ENCODE data around the gene TAF6L.
"Not testable (repeated sequence)": the region's sequence is repeated elsewhere in the genome, so short reads cannot be mapped to it uniquely, and the experiment has no call there.

Gene TAF6L

DNA sequence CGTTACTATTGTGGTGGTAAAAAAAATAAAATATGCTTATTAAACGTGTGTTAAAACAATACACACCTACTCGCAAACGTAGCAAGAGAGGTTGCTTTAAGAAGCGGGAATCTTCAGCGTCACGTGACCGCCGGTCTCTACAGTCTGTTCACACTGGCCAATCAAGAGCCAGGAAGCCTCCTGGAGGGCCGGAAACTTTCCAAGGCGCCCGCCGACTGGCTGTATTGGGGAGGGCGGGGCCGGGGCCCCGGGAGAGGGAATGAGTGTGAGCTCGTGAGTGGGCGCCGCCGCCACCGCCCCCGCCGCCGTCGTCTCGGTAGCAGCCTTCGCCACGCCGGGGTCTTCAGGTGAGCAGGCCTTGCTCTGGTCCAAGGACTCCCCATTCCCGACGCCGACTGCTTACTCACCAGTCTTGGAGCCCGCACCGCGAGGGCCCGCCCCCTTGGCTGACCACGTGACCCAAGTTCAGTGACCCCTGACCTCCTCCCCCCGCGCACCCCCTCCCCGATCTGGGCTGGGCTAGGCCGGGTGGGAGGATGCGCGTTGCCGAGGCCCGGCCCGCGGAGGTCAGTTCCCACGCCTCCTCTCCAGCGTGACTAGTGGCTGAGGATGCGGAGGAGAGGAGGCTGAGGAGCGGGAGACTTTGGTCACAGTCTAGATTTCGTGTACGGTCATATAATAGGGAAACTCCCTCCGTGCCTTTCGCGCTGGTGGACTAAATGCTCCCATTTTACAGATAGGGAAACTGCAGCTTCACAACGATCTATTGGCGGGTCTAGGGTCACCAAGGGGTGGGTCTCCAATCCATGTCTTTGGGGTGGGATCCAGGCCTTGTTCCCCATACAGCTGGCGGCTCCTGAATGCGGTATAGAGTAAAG lies at the start of gene TAF6L:
Gene TAF6L, plus strand, starts transcription at position 253 of the 878 bp plus-strand sequence. CDS start 4,388 bp downstream, outside the sequence.
- peak; percentile 99 for DNase-seq

DNA sequence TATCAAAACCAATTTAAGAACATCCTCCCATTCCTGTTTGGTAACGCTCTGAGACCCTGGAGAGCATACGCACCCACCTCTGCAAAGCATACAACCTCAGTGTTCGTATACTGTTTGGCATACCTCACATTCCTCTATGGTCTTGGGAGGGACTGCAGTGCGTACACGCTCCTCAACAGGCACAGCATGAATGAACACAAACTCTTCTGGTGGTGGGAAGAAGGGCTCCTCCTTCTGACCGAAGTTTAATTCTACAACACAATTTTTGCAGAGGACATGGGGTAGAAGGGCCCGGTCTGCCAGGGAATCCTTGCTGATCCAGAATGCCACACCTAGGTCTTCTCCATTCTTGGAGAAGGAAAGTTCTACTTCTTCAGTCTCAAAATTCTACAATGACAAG lies 49.2 kb upstream of the TAF6L start:
- DNase-seq: no peak

DNA sequence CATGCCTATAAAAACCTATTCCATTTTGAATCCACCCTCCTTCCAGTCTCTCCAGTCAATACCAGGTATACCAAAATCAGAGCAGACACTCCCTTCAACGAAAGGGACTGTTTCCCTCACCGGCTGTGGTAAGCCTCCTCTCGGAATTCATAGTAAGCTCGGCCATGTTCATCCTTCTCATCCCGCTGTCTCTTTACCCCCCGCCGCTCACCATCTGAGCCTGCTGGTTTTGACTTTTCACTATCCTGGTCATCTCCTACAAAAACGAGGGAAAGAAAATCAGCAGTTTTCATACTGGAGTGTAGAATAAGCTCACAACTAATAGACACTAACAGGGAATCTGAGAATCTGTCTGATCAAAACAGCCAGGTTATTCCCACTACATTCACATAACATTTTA lies 47.0 kb upstream of the TAF6L start:
- no peak for DNase-seq

GRCh38 chr11:62725646-62726045 lies 45.5 kb upstream of the TAF6L start:
- peak; percentile 54 for DNase-seq

DNA sequence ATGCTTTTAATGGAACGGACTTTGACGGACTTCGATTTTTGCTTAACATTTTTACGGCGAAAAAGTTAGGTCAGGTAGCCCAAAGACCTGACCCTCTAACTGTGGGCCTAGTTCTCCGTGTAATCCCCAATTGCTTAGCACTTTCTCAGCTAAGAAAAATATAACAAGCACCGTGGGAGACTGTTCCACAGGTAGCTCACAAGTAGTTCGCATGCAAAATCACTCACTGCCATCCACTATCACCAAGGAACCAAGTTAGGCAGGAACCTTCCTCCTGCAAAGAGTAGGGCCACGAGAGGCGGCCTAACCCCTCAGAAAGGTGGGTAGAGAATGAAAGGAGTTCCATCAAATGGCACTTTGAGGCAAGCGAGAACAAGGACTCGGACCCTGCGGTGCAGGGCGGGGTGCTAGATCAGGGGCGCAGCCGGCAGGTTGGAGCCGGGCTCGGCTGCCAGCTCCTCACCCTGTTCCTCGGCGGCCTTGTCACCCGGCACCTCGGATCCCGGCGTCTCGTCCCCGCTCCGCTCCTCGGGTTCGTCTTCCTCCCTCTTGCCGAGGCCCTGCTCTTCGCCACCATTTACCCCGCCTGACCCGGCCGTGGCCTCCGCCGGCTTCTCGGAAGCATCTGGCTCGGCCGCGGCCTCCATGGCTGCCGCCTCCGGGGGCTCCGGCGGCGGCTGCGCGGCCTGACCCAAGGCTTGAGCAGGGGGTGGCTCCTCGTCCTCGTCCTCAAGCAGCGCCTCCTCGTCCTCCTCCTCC lies 44.9 kb upstream of the TAF6L start:
- DNase-seq: peak; percentile 48

DNA sequence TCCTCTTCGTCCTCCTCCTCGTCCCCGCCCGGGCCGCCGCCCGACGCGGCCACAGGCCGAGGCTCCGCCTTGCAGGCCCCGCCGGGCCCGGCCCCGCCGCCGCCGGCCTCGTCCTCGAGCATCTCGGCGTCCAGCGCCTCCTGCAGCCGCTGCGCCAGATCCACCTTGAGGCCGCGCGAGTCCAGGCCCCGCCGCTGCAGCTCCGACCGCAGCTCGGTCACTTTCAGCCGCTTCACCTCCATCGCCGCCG lies 44.4 kb upstream of the TAF6L start:
- DNase-seq: no peak

DNA sequence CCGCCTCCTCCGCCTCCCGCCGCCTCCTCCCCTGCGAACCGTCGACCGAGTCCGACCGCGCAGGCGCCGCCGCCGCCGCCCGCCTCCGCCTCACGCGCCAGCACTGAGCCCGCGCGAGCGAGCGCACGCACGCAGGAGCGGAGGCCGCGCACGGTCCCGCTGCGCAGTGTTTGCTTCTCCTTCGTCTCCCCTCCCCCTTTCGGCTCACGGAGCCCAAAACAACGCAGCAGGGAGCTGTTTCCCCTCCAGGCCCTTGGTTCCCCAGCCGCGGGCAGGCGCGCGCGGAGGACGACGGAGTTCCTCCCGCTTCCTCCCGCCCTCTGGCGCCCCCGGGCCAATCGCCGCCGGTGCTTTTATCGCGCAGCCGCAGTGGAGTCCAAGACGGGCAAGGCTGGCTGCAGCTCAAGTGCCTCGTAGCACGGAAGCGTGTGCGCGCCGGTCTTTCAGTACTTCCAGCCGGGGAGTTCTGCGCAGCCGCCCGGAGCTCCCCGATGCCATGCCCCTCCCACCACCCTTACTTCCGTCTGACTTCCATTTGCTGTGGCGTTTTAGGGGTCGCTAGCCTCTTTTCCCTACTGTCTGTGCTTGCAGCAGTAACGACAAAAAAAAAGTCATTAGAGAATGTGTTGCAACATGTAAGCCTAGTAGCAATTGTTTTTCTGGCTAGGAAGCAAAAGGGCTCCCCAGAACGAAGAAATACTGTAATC lies 43.9 kb upstream of the TAF6L start, which contains the start of gene HNRNPUL2:
Gene HNRNPUL2, minus strand, starts transcription at position 293 of the 707 bp plus-strand sequence. CDS start 301 bp downstream, outside the sequence.
- peak; percentile 100 for DNase-seq

GRCh38 chr11:62727872-62728170 lies 43.4 kb upstream of the TAF6L start:
- peak; percentile 99 for DNase-seq

DNA sequence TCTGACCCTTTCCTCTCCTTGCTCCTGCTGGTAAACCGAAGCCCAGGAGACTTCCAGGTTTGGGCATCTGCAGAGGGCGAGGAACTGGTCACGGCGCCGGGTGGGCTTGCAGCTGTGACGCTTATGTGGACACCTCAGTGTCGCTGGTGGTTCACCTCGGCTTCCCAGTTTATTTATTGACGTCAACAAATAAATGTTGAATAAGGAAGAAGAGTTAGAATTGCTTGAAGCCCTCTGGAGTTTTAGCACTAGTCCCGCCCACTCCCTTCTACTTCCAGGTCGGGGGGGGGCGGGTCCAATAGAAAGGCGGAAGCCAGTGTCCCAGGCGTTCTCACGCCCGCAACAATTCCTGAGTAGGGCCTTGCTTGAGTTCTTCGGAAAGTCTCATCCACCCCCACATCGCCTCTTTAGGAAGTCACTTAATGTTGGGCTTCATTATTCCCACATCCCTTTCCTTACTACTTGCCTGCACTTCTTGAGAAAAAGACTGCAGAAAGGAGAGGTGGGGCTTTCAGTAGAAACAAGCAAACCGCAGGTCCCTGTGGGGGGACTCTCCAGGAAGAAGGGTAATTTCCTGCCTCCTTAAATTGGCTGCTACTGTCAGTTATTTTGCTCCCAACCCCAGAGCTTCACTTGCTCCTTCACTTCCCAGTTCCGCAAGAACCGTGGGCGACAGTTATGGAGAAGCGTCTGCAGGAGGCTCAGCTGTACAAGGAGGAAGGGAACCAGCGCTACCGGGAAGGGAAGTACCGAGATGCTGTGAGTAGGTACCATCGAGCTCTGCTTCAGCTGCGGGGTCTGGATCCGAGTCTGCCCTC lies 42.8 kb upstream of the TAF6L start, which contains the start of gene TTC9C:
Gene TTC9C, plus strand, starts transcription at position 316 of the 818 bp plus-strand sequence. Its CDS starts 363 bp downstream, at position 679.
- DNase-seq: peak; percentile 93

DNA sequence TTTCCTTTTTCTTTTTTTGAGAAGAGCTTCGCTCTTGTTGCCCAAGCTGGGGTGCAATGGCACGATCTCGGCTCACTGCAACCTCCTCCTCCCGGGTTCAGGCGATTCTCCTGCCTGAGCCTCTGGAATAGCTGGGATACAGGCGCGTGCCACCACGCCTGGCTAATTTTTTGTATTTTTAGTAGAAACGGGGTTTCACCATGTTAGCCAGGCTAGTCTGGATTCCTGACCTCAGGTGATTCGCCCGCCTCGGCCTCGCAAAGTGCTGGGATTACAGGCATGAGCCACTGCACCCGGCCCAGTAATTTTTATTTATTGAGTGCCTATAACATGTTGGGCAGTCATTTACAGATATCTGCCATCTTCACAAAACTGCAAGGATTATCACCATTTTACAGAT lies 41.1 kb upstream of the TAF6L start:
- not testable (repeated sequence) for DNase-seq

- peak; percentile 31 for DNase-seq
These were observed 38.4 kb upstream of the TAF6L start for GRCh38 chr11:62732830-62733229.

DNA sequence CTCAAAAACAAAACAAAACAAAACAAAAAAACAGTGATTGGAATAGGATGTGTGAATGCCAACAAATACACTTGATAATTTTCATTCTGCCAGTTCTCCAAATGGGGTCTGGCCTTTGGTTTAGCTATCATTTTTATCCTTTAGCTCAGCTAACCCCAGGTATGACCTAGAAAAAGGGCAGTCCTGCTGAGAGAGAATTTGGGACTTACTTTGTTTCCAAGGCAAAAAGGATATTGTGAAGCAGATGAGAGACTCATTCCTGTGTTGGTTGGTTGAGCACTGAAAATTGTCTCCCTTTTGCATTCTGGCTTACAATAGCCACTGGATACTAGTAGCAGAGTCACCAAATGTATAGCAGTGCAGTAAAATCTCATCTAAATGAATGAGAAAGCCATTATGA lies 34.0 kb upstream of the TAF6L start:
- DNase-seq: no peak

GRCh38 chr11:62747475-62748160 lies 23.6 kb upstream of the TAF6L start:
- DNase-seq: no peak

GRCh38 chr11:62749931-62750330 lies 21.3 kb upstream of the TAF6L start:
- not testable (repeated sequence) for DNase-seq

DNA sequence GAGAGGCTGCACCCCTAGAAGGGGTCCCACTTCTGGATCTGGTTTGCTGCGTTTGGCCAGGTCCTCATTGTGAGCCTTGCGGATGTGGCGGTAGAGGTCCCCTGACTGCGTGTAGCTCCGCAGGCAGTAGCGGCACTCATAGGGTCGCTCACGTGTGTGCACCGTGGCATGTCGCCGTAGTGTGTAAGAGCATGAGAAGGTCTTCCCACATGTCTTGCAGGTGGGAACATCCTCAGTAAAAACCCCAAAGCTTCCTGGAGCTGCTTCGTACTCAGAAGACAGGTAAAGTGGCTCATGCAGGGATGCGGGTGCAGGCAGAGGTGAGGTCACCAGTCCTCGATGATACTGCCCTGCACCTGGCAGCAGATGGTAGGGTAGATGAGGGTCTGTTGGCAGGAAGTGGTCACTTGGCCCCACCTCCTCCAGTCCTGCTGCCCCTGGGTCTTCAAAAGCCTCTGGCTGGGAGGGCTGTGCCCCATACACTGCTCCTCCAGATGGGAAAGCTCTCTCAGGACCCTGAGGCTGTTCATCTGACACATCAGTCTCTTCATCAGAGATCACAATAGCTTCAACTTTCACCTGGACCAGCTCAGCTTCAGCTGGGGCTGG lies 18.9 kb upstream of the TAF6L start:
- DNase-seq: no peak

DNA sequence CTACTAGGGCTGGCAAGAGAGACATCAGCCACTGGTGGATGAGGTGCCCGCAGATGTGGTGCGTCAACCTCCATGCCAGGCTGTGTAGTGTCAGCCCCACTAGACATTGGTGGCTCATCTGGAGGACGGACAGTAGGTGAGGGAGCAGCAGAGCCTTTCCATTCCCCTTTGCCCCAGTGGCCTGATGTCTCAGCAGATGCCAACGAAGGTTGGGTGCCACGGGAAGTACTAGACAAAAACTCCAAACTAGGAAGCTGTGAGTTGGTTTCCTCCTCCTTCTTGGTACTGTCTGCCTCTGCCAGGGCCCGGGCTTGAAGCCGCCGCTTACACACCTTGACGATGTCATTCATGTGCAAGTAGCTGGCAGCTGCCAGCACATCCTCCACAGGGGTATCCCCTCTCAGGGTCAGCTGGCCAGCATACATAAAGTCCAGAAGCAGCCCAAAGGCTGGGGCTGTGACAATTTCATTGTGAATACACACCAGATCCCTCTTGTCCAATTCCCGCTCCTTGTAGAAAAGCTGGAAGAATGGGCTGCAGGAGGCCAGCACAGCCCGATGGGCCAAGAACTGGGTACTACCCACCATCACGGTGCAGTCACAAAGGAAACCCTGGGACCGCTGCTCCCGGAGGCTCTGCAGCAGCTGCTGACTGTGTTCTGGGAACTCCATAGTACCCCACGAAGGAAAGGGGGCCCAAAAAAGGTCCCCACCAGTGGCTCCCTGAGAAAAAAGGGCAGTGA lies 18.0 kb upstream of the TAF6L start:
- DNase-seq: no peak

DNA sequence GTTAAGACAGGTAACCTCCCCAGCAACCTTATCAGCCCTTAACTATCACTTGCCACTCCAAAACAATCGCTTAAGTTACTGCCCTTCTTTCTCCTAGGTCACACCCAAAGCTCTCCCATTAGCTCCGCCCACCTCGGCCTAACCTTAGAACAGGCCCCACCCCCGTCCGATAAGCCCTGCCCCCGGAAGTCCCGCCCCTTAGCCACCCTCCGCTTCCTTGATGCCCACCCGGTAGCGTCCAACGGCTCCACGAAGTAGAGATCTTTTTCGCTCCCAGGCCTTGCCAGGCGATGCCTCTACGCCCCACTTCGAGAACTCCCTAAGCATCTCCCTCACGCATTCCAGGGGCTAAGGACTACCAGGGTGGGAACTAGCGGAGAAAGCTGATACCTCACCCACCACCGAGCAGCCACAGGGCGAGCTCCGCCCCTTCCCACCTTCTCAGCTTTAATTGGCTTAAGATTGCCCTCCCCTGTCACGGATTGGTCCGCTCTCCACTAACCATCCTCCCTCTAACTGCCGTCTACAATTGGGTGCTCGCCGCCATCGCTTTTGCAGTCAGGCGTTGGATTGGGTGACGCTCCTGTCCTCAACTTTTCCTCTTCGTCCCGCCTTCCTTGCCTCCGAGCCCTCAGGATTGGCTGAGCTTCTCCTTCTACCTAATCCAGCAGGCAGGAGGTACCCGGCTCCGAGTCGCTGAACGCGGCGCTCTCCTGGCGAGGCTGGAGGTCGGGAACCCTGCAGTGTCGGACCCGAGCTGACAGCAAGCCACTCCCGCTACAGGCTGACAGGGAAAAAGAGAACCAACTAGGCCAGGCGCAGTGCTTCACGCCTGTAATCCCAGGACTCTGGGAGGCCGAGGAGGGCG lies 17.2 kb upstream of the TAF6L start, which contains the start of gene ZBTB3:
Gene ZBTB3, minus strand, starts transcription at position 425 of the 868 bp plus-strand sequence. CDS start 496 bp downstream, outside the sequence.
- peak; percentile 100 for DNase-seq

DNA sequence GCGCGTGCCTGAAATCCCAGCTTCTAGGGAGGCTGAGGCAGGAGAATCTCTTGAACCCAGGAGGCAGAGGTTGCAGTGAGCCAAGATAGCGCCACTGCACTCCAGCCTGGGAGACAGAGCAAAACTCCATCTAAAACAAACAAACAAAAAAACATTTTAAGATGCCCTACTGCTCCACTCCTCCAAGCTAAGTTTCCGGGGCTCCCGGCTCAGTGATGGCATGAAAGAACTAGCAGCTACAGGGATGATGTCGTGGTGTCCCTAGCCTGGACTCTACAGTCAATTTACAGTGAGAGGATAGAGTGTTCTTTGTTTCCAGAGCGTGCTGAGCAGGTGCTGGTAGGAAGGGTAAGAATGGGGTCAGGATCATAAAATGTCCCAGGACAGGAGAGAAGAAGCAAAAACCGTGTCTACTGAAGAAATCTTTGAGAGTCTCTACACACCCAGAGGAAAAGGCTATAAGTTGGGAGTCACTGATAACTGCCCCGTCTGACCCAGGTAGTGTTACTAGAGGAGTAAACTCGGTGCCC lies 16.0 kb upstream of the TAF6L start:
- DNase-seq: no peak
